Measurements from ENCODE around the gene DEPDC1B.
"Not testable (repeated sequence)": the region's sequence is repeated elsewhere in the genome, so short reads cannot be mapped to it uniquely, and the experiment has no call there.

The DEPDC1B gene

GRCh38 chr5:60690326-60690725, 9.6 kb downstream of the DEPDC1B start:
- DNase-seq = no peak

- DNase-seq = no peak
These were observed 11.0 kb downstream of the DEPDC1B start for GRCh38 chr5:60688980-60689379.

GRCh38 chr5:60687927-60688720, 11.8 kb downstream of the DEPDC1B start:
- peak; percentile 58 for DNase-seq

DNA sequence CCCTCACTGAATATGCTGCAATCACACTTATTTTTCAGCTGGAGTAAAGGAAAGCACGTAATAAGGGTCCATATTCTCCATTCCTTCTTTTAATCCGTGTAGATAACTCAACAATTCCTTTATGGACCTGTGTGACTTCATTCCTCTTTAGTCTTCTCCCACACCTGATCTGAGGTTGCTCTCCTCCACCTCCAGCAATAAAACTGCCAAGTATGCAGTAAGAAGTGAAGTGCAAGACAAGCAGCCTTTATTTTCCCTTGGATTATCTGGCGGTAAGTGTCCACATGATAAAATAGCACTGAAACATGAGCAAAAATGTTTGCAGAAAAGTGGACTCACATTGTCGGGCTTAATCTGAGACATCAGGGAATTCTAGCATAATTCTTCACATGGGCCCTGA, 13.8 kb downstream of the DEPDC1B start:
- no peak for DNase-seq

GRCh38 chr5:60685700-60686099, 14.3 kb downstream of the DEPDC1B start:
- DNase-seq = peak; percentile 15

GRCh38 chr5:60685028-60685427, 14.9 kb downstream of the DEPDC1B start:
- DNase-seq = no peak

- DNase-seq = not testable (repeated sequence)
These were observed 18.0 kb downstream of the DEPDC1B start for GRCh38 chr5:60682007-60682406.

DNA sequence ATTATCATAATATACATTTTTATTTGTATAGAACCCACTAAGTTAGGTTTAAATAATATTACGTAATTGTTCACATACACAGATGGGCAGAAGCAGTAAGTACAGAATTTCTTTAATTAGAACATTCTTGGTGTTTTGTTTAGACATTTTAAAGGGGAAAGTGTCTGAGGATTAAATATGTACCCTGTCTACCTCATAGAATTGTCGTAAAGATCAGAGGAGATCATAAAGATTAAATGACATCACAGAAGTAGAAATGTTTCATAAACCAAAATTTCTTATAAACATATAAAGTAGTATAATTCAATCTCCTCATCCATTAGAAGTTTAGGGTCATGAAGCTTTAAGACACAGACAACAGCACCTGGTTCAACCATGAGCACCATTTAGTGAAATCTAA, 20.1 kb downstream of the DEPDC1B start:
- DNase-seq = no peak

DNA sequence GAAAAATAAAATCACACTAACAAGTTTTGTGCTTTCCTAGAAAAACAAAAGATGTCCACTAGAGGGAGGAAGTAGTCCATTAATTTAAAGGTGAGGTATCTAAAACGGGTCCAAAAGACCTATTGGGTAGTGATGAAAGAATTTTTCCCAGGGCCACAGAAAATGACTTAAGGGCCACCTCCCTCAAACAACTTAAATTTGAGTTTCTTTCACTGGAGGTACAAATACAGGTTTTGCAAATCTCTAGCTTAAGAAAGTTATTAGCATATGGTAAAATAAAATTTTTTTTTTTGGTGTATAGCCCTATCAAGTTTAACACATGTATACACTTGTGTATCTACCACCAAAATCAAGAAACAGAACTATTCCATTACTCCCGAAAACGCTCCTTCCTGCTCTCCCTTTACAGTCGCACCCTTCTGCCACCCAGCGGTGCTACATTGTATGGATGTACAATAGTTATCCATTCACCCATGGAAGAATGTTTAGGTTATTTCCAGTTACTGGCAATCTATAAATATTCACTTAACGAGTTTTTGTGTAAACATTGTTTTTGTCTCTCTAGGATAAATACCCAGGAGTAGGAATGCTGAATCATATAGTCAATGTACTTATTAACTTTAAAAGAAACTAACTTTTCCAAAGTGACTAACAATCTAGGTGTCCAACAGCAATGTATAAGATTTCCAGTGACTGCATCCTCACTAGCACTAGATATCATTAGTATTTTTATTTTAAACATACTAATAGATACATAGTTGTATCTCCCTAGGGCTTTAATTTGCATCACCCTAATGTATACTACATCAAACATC, 21.9 kb downstream of the DEPDC1B start:
- peak; percentile 51 for DNase-seq

DNA sequence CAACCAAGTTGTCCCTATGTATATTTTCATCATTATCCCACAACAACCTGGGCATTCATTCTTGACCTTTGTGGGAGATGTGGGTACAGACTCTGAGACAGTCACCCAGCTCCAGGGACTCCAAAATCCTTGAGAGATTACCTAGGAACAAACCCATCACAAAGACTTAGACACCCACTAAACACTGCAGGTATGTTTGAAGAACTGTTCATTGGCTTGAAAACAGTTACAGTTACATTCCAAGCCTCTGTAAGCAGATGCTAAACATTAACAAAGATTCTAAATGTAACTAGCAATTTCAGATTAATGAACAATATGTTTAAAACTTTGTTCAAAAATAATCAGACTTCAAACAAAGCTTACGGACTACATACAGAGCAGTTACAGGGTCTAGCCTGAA, 24.7 kb downstream of the DEPDC1B start:
- no peak for DNase-seq

GRCh38 chr5:60674251-60675069, 25.5 kb downstream of the DEPDC1B start:
- peak; percentile 14 for DNase-seq

GRCh38 chr5:60673334-60673733, 26.6 kb downstream of the DEPDC1B start:
- DNase-seq = no peak

GRCh38 chr5:60672693-60673264, 27.2 kb downstream of the DEPDC1B start:
- no peak for DNase-seq

DNA sequence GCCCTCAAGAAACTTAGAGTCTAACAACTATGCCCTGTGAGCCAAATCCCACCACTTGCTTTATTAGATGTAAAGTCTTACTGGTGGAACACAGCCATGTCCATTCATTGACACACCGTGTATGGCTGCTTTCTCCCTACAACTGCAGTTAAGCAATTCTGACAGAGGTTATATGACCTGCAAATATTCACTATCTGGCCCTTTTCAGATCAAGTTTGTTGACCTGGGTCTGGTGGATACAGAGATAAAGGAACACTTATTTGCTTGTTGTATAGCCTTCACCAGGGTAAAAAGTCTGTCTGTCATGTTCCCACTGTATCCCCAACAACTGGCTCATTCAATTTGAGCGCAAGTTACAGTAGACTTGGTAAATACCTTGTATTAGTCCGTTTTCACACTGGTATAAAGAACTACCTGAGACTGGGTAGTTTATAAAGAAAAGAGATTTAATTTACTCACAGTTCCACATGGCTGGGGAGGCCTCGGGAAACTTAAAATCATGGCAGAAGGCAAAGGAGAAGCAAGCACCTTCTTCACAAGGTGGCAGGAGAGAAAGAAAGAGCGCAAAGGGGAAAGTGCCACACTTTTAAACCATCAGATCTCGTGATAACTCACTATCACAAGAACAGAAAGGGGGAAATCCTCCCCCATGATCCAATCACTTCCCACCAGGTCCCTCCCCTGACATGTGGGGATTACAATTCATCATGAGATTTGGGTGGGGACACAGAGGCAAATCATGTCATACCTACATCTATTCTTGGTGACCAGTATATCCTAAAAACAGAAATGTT, 27.9 kb downstream of the DEPDC1B start:
- no peak for DNase-seq

GRCh38 chr5:60670749-60671148, 29.2 kb downstream of the DEPDC1B start:
- no peak for DNase-seq

DNA sequence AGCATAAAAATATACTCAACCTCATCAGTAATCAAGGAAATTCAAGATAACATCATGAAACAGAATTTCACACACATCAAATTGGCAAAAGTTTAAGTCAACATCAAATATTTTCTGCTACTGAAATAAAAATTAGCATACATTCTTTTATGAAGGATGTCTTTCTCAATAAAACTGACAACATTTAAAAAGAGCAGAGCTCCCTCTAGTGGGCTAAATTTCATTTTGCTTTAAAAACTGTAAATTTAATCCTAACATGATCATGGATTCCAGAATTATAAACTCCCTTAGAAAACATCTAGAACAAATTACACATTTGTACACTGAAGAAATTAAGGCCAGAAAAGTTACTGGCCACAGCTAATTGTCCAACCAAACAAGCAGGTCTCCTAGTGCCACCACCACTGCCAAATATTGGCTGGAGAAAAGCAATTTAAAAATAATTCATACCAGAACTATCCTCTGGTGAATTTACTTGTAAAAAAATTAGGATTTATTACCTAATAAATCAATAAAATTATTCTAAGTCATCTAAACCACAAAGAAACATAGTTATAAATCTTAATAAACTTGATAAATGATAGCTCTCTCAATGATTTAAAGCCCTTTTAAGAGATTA, 31.2 kb downstream of the DEPDC1B start:
- peak; percentile 43 for DNase-seq

- DNase-seq = peak; percentile 87
These were observed 47.9 kb downstream of the DEPDC1B start for GRCh38 chr5:60651872-60652620.

DNA sequence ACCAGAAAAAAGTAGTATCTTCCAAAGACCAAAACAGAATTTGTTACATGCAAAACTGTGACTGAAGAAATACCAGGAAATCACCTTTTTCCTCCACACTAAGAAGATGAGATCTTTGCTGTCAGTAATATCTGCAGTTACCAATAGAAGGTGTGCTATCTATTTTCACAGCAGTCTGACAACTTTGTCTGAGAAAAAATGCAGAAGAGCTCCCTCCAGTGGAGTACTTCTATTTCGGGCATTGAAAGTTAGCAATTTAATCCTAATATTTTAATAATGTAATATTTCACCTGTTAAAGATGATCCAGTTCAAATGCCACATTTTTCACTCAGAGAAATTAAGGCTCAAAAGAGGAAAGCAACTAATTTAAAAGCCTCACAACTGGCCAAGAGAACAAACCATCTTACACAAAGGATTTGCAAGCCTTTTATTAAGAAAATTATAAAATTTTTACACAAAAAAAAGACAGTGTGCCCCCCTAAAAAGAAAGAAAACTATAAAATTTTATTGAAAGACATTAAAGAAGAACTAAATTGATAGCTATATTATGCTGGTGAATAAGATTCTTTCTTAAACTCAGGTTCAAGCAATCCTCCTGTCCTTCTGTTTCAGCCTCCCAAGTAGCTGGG, 50.6 kb downstream of the DEPDC1B start:
- DNase-seq = peak; percentile 52

DNA sequence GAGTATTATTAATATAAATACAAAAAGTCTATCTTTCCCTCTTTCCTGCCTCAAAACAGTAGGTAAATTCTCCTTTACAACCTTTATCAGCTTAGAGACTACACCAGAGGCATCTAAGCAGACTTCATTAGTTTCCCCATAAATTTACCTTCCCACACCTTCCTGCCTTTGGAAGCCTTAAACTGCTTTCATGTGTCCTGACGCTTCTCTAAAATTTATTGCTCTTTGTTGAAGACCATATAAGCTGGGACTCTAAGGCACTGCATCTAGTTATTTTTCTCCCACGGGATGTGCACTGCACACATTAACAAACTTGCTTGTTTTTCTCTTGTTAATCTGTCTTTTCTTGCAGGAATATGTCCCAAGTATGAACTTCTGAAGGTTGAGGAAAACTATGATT, 51.8 kb downstream of the DEPDC1B start:
- no peak for DNase-seq

DNA sequence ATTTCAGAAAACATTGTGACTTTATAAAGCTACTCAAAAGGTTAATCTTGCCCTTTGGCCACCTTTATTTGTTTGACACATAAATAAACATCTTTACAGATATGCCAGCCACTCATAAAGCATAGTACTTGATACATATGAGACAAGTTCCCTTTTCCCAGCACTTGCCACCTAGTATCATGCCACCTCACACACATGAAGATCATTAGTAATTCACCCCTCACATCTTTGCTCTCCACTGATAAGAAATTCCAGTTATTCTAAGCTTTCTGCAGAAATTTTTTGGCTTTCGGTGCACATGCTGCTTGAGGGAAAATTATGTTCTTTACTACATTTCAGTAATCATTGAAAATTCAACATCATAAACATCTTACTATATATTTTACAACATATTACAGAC, 59.1 kb downstream of the DEPDC1B start:
- no peak for DNase-seq

Data from EL (cell line).